ENCODE data around the gene SLMAP. TPM values are rescaled to one million over a fixed set of nuclear protein-coding genes. Genes with fewer than 3 reads are reported as not detected.

Gene SLMAP
- 27.1 and 27.8 TPM in 2 replicates for total RNA-seq (2014; rRNA removed; shearing (Covaris generic))

DNA sequence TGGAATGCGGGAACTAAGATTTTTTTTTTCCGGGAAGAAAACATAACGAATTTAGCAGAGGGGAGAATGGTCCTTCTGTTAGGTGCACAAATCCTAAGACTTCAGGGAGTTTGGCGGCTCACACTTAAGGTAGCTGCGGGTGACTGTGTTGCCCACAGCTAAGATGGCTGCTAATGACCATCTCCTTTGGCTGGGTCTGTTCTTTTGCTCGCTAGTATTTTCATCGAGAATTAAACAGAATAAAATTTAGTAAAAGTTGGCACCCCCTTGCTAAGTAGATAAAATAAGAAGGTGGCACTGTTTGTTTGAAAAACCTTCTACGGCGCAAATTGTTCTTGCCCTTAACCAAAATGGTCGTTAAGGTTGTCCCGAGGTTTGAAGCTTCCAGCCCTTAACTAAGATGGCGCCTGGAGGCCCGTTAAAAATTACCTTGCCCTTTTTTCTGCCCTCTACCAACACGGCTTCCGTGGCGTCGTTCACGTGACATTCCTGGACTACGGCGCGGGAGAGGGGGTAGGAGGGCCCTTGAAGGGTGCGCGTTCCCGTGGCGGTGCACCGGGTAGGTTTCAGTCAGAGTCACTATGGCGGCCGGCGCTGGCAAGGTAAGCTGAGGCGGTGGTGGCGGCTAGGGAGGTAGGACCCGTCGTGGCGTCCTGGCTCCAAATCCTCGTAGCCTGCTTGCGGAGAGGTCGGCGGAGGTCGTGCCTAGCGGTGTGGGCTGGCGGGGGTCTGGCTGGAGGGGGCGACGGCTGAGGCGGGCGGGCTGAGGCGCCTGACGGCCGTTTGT is at the start of gene SLMAP:
TSS of gene SLMAP (plus strand) at position 569 of the 787 bp plus-strand sequence. CDS start 1,343 bp downstream, outside the sequence.
- Histone ChIP-seq H3K4me1 (no peaks in the 10 kb centered on the region), H3K4me3 (peak within 1 kb of the TSS; percentile 71), H3K27me3 (no peaks in the 10 kb centered on the region), H3K9me3 (replicated peaks) (no peaks in the 10 kb centered on the region), H3K27ac (peak within 1 kb of the TSS; percentile 91), H3K36me3 (peaks cover 10% of the 10 kb centered on the region; the same call in 1 of the 2 replicates)
- peak; percentile 90 to 93 for DNase-seq

DNA sequence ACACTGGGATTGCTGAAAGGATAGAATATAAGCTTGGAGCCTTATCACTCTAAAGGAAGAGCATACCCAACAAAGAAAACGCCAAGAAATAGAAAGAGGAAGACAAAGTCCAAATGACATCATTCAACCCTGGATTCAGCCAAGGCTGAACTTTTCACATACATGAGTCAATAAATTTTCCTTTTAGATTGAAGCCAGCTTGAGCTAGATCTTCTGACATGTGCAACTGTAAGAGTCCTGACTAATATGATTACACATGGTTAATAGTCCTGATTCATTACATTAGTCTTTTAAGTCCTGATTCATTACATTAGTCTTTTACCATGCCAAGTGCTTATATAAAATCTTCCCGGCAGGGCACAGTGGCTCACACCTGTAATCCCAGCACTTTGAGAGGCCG is 49.6 kb upstream of the SLMAP start:
- Histone ChIP-seq H3K9me3 (replicated peaks) (no peaks in the 10 kb centered on the region), H3K4me1 (no peaks in the 10 kb centered on the region), H3K4me3 (no peak overlapping the region), H3K27ac (no peak overlapping the region), H3K27me3 (no peaks in the 10 kb centered on the region), H3K36me3 (no peaks in the 10 kb centered on the region)
- DNase-seq = no peak

DNA sequence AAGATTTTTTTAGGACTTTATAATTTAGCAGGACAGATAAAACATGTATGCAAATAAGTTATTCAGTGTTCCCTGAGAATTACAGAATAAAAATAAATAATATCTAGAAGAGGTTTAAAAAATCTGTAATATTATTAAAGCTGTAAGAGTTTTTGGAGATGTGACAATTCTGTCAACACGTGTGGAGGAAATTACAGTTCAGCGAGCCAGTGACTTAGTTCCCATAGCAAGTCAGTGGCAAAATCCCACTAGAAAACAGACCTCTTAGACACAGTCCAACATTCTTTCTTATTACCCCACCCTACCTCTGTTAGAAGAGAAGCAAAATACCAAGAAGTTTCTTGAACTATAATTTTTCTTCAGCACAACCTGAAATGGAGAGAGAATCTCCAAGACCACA is 47.1 kb upstream of the SLMAP start:
- DNase-seq = no peak
- H3K27ac ChIP-seq = no peak overlapping the region

DNA sequence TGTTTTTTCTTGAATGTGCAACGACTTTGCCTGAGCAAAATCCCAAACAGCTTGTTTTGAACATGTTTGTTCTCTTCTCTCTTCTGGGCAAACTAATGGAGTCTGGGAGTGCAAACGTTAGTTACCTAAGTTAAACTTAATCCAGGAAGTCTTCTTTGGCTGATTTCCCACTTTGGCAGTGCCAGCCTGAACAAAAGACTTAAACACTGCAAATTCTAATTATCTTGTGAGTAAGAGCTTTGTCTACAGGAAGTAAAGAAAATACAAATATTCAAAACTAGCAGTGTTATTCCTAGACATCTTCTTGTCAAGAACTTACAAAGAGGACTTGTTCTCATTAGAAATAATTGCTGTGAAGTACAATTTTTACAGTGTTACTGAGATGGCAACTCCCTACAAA is 46.5 kb upstream of the SLMAP start:
- Histone ChIP-seq H3K9me3 (replicated peaks) (no peaks in the 10 kb centered on the region), H3K36me3 (no peaks in the 10 kb centered on the region), H3K27ac (no peak overlapping the region), H3K4me3 (no peak overlapping the region), H3K27me3 (no peaks in the 10 kb centered on the region), H3K4me1 (no peaks in the 10 kb centered on the region)
- peak in 1 of 2 experiments; percentile 14 for DNase-seq

More for the DNA sequence above, 47.1 kb upstream of the SLMAP start:
- Histone ChIP-seq H3K27me3 (no peaks in the 10 kb centered on the region), H3K4me1 (no peaks in the 10 kb centered on the region), H3K9me3 (replicated peaks) (no peaks in the 10 kb centered on the region), H3K36me3 (no peaks in the 10 kb centered on the region), H3K4me3 (no peak overlapping the region)

GRCh38 chr3:57715686-57716085 is 40.4 kb upstream of the SLMAP start:
- Histone ChIP-seq H3K9me3 (replicated peaks) (no peaks in the 10 kb centered on the region), H3K36me3 (no peaks in the 10 kb centered on the region), H3K4me3 (no peak overlapping the region), H3K27me3 (no peaks in the 10 kb centered on the region), H3K4me1 (no peaks in the 10 kb centered on the region), H3K27ac (no peak overlapping the region)
- DNase-seq = no peak

GRCh38 chr3:57717205-57717868 is 38.8 kb upstream of the SLMAP start:
- Histone ChIP-seq H3K9me3 (replicated peaks) (no peaks in the 10 kb centered on the region), H3K27ac (no peak overlapping the region), H3K4me3 (no peak overlapping the region), H3K4me1 (no peaks in the 10 kb centered on the region), H3K36me3 (no peaks in the 10 kb centered on the region), H3K27me3 (no peaks in the 10 kb centered on the region)
- DNase-seq = no peak

DNA sequence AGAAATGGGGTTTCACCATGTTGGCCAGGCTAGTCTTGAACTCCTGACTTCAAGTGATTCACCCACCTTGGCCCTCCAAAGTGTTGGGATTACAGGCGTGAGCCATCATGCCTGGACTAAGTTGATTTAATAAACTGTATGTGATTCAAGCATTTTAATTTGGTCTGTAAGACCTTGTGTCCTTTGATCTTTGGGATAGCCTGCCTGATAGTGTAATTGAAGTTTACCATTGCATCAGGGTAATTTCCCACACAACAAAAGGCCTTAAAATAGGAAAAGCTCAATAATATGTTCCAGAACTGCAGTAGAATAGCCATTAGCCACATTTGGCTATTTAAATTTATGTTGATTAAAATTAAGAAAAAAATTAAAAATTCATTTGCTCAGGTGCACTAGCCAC is 38.0 kb upstream of the SLMAP start:
- DNase-seq = no peak
- H3K27ac ChIP-seq = no peak overlapping the region
- no peaks in the 10 kb centered on the region for H3K9me3 ChIP-seq (replicated peaks)
- H3K27me3 ChIP-seq = no peaks in the 10 kb centered on the region
- no peaks in the 10 kb centered on the region for H3K36me3 ChIP-seq
- H3K4me3 ChIP-seq = no peak overlapping the region
- no peaks in the 10 kb centered on the region for H3K4me1 ChIP-seq

DNA sequence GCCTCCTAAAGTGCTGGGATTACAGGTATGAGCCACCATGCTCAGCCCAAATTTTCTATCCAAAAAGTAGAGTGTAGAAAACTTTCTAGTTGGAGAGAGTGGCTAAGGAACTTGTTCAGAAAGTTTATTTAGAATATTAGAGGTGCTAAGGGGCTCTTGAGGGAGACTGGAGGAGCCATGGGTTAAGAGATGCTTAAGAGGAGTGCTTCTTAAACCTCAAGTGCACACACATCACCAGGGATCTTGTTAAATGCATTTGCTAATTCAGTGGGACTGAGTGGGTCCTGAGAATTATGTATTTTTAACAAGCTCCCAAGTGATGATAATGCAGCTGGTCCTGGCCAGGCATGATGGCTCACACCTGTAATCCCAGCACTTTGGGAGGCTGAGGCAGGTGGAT is 29.7 kb upstream of the SLMAP start:
- H3K27me3 ChIP-seq = no peaks in the 10 kb centered on the region
- no peaks in the 10 kb centered on the region for H3K4me1 ChIP-seq
- no peak overlapping the region for H3K27ac ChIP-seq
- no peak overlapping the region for H3K4me3 ChIP-seq
- H3K36me3 ChIP-seq = no peaks in the 10 kb centered on the region
- H3K9me3 ChIP-seq (replicated peaks) = no peaks in the 10 kb centered on the region
- DNase-seq = no peak

DNA sequence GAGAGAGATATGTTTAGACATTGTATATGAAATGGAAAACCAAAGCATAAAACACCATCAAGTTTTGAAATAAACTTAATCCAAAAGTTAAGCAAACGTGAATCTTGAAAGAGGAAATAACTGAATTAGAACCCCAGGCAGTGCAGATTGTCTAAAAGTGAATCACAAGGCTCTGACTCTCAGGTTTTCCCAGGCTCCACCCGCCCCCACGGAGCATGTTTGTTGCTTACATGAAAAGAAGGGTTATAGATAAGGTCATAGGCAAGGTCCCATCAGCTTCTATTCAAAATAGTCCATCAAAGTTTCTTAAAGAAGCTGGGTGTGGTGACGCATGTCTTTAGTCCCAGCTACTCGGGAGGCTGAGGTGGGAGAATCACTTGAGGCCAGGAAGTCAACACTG is 29.0 kb upstream of the SLMAP start:
- H3K4me3 ChIP-seq = no peak overlapping the region
- no peak for DNase-seq
- no peaks in the 10 kb centered on the region for H3K27me3 ChIP-seq
- no peaks in the 10 kb centered on the region for H3K4me1 ChIP-seq
- H3K27ac ChIP-seq = no peak overlapping the region
- no peaks in the 10 kb centered on the region for H3K36me3 ChIP-seq
- no peaks in the 10 kb centered on the region for H3K9me3 ChIP-seq (replicated peaks)

DNA sequence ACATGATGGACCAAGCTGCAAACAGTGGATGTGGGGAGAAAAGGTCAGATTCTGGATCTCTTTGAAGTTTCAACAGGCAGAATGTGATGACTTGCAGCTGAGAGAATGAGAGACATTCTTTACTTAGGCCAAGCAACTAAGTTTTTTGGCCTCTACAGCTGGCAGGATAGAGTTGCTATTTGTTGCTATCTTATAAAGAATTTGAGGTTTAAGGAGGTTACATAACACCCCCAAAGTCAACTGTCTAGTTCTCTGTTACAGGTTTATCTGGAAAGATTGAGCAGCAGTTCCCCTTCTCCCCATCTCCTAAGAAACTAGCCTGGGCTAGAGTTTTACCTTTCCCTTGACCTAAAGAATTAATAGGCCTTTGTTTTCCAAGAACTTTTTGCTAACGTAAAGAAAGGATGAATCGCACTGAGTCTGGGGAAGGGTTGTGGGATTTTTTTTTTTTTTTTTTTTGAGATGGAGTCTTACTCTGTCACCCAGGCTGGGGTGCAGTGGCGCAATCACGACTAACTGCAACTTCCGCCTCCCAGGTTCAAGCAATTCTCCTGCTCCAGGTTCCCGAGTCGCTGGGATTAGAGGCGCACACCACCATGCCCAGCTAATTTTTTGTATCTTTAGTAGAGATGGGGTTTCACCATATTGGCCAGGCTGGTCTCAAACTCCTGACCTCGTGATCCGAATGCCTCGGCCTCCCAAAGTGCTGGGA is 26.6 kb upstream of the SLMAP start:
- Histone ChIP-seq H3K4me3 (no peak overlapping the region), H3K4me1 (no peaks in the 10 kb centered on the region), H3K36me3 (no peaks in the 10 kb centered on the region), H3K9me3 (replicated peaks) (no peaks in the 10 kb centered on the region), H3K27me3 (no peaks in the 10 kb centered on the region), H3K27ac (no peak overlapping the region)
- no peak for DNase-seq

DNA sequence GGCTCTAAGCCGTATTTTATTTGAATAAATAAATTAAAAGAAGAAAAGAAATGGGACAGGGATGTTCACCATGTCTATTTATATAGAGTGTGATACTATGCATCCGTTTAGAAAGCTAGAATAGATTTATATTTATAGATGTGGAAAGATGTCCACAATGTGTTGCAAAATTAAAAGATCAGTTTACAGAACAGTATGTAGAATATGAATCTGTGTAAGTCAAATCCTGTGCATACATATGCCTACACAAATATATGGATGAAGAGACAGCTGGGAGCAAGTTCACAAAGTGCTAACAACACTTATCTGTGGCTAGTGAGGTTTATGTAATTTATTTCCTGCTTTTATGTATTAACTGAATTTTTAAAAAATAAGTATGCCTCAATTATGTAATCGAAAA is 25.4 kb upstream of the SLMAP start:
- Histone ChIP-seq H3K36me3 (no peaks in the 10 kb centered on the region), H3K9me3 (replicated peaks) (no peaks in the 10 kb centered on the region), H3K4me1 (no peaks in the 10 kb centered on the region), H3K4me3 (no peak overlapping the region), H3K27ac (no peak overlapping the region), H3K27me3 (no peaks in the 10 kb centered on the region)
- no peak for DNase-seq

GRCh38 chr3:57731311-57731710 is 24.8 kb upstream of the SLMAP start:
- H3K4me1 ChIP-seq = no peaks in the 10 kb centered on the region
- H3K9me3 ChIP-seq (replicated peaks) = no peaks in the 10 kb centered on the region
- no peak overlapping the region for H3K4me3 ChIP-seq
- no peaks in the 10 kb centered on the region for H3K36me3 ChIP-seq
- H3K27me3 ChIP-seq = no peaks in the 10 kb centered on the region
- no peak overlapping the region for H3K27ac ChIP-seq
- no peak for DNase-seq

- H3K36me3 ChIP-seq = no peaks in the 10 kb centered on the region
- no peaks in the 10 kb centered on the region for H3K27me3 ChIP-seq
- H3K9me3 ChIP-seq (replicated peaks) = no peaks in the 10 kb centered on the region
- H3K4me3 ChIP-seq = no peak overlapping the region
- H3K27ac ChIP-seq = no peak overlapping the region
- DNase-seq = no peak
- no peaks in the 10 kb centered on the region for H3K4me1 ChIP-seq
Measured at GRCh38 chr3:57733790-57734189, 22.3 kb upstream of the SLMAP start.

- Histone ChIP-seq H3K27me3 (no peaks in the 10 kb centered on the region), H3K36me3 (no peaks in the 10 kb centered on the region), H3K4me1 (no peaks in the 10 kb centered on the region), H3K27ac (no peak overlapping the region), H3K4me3 (no peak overlapping the region), H3K9me3 (replicated peaks) (no peaks in the 10 kb centered on the region)
- DNase-seq = no peak
Measured at GRCh38 chr3:57735405-57735804, 20.7 kb upstream of the SLMAP start.

DNA sequence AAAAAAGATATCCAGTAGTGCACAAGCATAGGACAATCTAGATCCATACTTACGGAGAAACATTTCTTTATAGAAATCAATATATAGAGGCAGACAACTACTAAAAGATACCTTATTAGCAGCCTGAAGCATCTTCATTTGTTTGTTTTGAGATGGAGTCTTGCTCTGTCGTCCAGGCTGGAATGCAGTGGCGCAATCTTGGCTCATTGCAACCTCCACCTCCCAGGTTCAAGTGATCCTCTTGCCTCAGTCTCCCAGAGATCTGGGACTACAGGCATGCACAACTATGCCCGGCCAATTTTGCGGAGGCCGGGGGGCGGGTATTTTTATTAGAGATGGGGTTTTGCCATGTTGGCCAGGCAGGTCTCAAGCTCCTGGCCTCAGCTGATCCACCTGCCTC is 18.3 kb upstream of the SLMAP start:
- no peaks in the 10 kb centered on the region for H3K9me3 ChIP-seq (replicated peaks)
- H3K27me3 ChIP-seq = no peaks in the 10 kb centered on the region
- H3K27ac ChIP-seq = no peak overlapping the region
- H3K4me1 ChIP-seq = no peaks in the 10 kb centered on the region
- H3K36me3 ChIP-seq = no peaks in the 10 kb centered on the region
- DNase-seq = no peak
- H3K4me3 ChIP-seq = no peak overlapping the region
